Measurements from ENCODE around the gene PEDS1. TPM values are rescaled to one million over a fixed set of nuclear protein-coding genes. Genes with fewer than 3 reads are reported as not detected.

Gene PEDS1
- total and polyA plus RNA-seq, 11 donors, result 13.7 to 37.4 (median 28.4) TPM

- DNase-seq (no peak), ATAC-seq (no peak)
- no peak overlapping the region for H3K27ac ChIP-seq
- H3K4me3 ChIP-seq, result no peak overlapping the region
- no peaks in the 10 kb centered on the region for H3K27me3 ChIP-seq
- H3K36me3 ChIP-seq, result peaks cover 0 to 49% (median 43%) of the 10 kb centered on the region in 9 donors
- H3K9me3 ChIP-seq, result no peaks in the 10 kb centered on the region
- TF ChIP-seq, protein P1, sequence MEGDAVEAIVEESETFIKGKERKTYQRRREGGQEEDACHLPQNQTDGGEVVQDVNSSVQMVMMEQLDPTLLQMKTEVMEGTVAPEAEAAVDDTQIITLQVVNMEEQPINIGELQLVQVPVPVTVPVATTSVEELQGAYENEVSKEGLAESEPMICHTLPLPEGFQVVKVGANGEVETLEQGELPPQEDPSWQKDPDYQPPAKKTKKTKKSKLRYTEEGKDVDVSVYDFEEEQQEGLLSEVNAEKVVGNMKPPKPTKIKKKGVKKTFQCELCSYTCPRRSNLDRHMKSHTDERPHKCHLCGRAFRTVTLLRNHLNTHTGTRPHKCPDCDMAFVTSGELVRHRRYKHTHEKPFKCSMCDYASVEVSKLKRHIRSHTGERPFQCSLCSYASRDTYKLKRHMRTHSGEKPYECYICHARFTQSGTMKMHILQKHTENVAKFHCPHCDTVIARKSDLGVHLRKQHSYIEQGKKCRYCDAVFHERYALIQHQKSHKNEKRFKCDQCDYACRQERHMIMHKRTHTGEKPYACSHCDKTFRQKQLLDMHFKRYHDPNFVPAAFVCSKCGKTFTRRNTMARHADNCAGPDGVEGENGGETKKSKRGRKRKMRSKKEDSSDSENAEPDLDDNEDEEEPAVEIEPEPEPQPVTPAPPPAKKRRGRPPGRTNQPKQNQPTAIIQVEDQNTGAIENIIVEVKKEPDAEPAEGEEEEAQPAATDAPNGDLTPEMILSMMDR (IDR thresholded peaks at IDR 0.05), result no peak
- TF ChIP-seq POLR2A (IDR thresholded peaks at IDR 0.05), result no peak
- H3K4me1 ChIP-seq, result peaks cover 0 to 9% (median 5%) of the 10 kb centered on the region in 12 donors
- WGBS, 4 donors, result 74 to 97% (median 88%) methylated on average over 4 of the region's 4 CpGs
- intact Hi-C loops (cut with DNase I), result loop anchor here in 2 of 10 donors (2.0 to 5.0 kb wide), 2 partner anchors 45 to 48 kb away; no protein-coding TSS in a partner anchor
Observed at GRCh38 chr20:50122763-50123162, 30.8 kb downstream of the PEDS1 start.

DNA sequence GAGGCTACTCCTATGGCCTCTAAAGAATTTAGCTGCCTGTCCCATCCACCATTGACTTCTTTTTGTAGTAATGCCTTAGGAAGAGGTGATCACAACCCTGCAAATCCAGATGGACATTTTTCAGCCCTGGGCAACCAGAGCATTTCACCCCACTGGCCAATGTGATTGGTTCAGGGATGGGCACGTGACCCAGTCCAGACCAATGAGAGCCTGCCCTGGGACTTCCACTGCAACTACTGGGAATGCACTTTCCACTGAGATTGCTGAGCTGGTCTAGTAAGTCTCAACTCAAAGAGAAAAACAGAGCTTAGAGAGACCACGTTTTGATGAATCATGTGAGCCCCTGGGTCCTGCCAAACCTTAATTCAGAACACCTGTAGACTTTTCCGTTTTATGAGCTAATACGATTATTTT is 31.7 kb downstream of the PEDS1 start:
- WGBS, 4 donors, result 67 to 89% (median 79%) methylated on average over 4 of the region's 4 CpGs
- intact Hi-C loops (cut with DNase I), result loop anchor here (1.0 to 5.0 kb wide), 4 partner anchors 45 to 49 kb away; no protein-coding TSS in a partner anchor
- peak in 1 of 4 donors; percentile 9 for ATAC-seq
- no peaks in the 10 kb centered on the region for H3K27me3 ChIP-seq
- H3K4me3 ChIP-seq, result no peak overlapping the region
- H3K27ac ChIP-seq, result peak overlapping the region in 1 of 12 donors; percentile 22
- no peak for DNase-seq
- peaks cover 0 to 9% (median 5%) of the 10 kb centered on the region in 12 donors for H3K4me1 ChIP-seq
- TF ChIP-seq, protein P1 (IDR thresholded peaks at IDR 0.05), result no peak
- TF ChIP-seq POLR2A (IDR thresholded peaks at IDR 0.05), result no peak
- peaks cover 0 to 40% (median 34%) of the 10 kb centered on the region in 9 donors for H3K36me3 ChIP-seq
- no peaks in the 10 kb centered on the region for H3K9me3 ChIP-seq

DNA sequence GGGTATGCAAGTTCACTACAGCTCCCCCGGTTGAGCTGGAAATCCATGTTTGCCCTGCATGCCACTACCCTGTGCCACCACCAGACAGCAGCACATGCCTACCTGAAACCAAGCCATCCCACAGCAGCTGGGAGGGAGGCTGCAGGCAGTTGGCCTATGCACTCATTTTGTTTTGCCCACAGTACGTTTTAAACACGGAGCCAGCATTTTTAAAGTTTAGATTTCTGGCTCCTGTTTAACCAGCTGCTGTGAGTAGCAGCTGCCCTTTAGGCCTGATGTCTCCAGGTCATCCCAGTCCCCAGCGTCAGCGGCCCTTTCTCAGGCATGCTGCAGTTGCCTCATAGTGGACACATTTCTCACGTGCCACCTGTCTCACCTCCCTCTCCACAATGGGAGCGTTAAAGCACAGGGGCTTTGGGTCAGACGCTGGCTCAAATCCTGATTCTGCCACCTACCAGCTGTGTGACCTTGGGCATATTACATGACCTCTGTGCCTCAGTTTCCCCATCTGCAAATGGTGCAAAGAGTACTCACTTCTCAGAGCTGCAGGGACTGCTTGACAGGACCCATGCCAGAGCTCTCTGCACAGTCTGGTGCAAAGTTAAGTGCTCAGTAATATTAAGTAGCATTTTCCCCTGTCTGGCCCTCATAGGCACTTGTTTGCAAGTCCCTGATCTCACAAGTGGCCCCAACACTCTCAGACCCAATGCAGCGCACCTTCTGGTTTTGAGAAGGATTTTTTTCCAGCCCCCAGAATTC is 32.4 kb downstream of the PEDS1 start:
- TF ChIP-seq, protein P1 (IDR thresholded peaks at IDR 0.05), result peak; percentile 65 to 91 (median 76)
- TF ChIP-seq POLR2A (IDR thresholded peaks at IDR 0.05), result no peak
- no peaks in the 10 kb centered on the region for H3K9me3 ChIP-seq
- DNase-seq (peak in 4 of 5 donors; percentile 54 to 74 (median 61)), ATAC-seq (peak; percentile 69 to 83 (median 80))
- intact Hi-C loops (cut with DNase I), result loop anchor here in 9 of 10 donors (1.0 to 5.0 kb wide), 4 partner anchors 46 to 50 kb away; no protein-coding TSS in a partner anchor
- H3K27me3 ChIP-seq, result no peaks in the 10 kb centered on the region
- H3K4me1 ChIP-seq, result peaks cover 0 to 14% (median 6%) of the 10 kb centered on the region in 12 donors
- H3K4me3 ChIP-seq, result no peak overlapping the region
- WGBS, 4 donors, result 33 to 45% (median 40%) methylated on average over 9 of the region's 9 CpGs
- peak overlapping the region in 3 of 12 donors; percentile 6 to 27 (median 22) for H3K27ac ChIP-seq
- H3K36me3 ChIP-seq, result peaks cover 0 to 35% (median 27%) of the 10 kb centered on the region in 9 donors

DNA sequence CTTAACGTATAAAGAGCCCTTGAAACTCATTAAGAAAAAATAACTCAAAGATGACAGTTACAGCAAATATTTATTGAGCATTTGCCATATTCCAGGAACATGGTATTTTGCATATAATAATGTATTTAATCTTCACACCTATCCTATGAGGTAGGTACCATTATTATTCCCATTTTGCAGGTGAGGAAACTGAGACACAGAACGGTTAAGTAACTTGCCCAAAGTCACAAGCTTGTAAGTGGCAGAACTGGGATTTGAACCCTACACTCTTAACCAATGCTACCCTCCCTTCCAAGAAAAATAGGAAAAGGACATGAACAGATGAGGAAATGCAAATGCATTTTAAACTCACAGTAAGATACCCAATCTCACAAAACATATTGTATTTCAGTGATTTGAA is 35.3 kb downstream of the PEDS1 start:
- DNase-seq (no peak), ATAC-seq (no peak)
- Histone ChIP-seq H3K4me3 (no peak overlapping the region), H3K4me1 (peaks cover 4 to 38% (median 23%) of the 10 kb centered on the region in 12 donors), H3K9me3 (no peaks in the 10 kb centered on the region), H3K27me3 (no peaks in the 10 kb centered on the region), H3K27ac (no peak overlapping the region), H3K36me3 (peaks cover 0 to 5% (median 0%) of the 10 kb centered on the region in 9 donors)
- intact Hi-C loops (cut with DNase I), result loop anchor here in 2 of 10 donors (5.0 to 10.0 kb wide), 3 partner anchors 34 to 357 kb away; partner anchors contain the start of gene PEDS1 (in 1 of the 2)
- TF ChIP-seq, protein P1 (IDR thresholded peaks at IDR 0.05), result no peak
- TF ChIP-seq POLR2A (IDR thresholded peaks at IDR 0.05), result no peak
- WGBS, 4 donors, result 79 to 86% (median 83%) methylated on average over 2 of the region's 2 CpGs
